GM12865 (cell line): Measurements from ENCODE around the gene MIOX.
A peak's percentile ranks its signal among the peaks of the same experiment; 100 is the strongest.

Experiments
- DNase-seq: peaks from one replicate; pipeline ENCODE4 v3.0.0; 2010; ENCODE audit warnings: low read depth
- H3K4me3 ChIP-seq: 2 replicates; pipeline ENCODE4 v1.5.1; 2011; ENCODE audit warnings: mild to moderate bottlenecking, low read depth, low read length, control low read depth
- TF ChIP-seq, protein P1 (sequence below): IDR thresholded peaks from 2 replicates; pipeline ENCODE4 v1.5.1; 2011; ENCODE audit warnings: low read length, control low read depth, low read depth, inconsistent platforms; ENCODE audit not compliant: insufficient read depth; ENCODE audit errors: missing control alignments

The MIOX gene

DNA sequence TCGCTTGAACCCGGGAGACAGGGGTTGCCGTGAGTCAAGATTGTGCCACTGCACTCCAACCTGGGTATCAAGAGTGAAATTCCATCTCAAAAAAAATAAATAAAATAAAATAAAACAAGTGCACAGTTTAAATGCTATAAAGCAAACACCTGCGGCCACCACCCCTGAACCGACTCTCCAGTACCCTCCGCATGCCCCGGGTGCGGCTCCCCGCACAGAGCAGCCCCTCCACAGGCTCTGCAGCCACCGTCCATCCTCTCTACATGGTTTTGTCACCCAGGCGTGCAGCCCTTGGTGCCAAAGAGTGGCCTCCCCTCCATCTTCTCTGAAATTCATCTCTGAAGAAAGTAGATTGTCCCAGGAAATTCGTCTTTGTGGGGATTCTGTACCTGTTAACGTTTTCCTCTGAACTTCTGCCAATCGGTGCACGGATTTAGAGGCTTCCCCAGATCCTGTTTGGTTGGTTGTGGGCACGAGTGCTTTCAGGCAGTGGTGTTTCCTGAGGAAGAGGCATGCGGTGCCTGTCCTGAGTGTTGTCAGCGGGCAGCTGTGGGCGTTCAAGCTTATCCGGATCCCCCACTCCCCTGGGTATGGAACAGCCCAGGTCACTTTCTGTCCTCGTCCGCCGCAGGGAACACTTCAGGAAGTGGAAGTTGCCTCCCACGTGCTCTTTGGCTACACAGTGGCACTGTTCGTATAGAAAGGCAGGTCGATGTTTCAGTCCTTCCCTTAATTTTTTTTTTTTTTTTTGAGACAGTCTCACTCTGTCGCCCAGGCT is 4.1 kb downstream of the MIOX start:
- TF ChIP-seq, protein P1, sequence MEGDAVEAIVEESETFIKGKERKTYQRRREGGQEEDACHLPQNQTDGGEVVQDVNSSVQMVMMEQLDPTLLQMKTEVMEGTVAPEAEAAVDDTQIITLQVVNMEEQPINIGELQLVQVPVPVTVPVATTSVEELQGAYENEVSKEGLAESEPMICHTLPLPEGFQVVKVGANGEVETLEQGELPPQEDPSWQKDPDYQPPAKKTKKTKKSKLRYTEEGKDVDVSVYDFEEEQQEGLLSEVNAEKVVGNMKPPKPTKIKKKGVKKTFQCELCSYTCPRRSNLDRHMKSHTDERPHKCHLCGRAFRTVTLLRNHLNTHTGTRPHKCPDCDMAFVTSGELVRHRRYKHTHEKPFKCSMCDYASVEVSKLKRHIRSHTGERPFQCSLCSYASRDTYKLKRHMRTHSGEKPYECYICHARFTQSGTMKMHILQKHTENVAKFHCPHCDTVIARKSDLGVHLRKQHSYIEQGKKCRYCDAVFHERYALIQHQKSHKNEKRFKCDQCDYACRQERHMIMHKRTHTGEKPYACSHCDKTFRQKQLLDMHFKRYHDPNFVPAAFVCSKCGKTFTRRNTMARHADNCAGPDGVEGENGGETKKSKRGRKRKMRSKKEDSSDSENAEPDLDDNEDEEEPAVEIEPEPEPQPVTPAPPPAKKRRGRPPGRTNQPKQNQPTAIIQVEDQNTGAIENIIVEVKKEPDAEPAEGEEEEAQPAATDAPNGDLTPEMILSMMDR: no peak
- DNase-seq: no peak

GRCh38 chr22:50497093-50497492 is 10.4 kb downstream of the MIOX start:
- TF ChIP-seq, protein P1: no peak
- no peak overlapping the region for H3K4me3 ChIP-seq
- DNase-seq: no peak

More for the DNA sequence above, 4.1 kb downstream of the MIOX start:
- no peak overlapping the region for H3K4me3 ChIP-seq

GRCh38 chr22:50498322-50498890 is 11.7 kb downstream of the MIOX start:
- H3K4me3 ChIP-seq: no peak overlapping the region
- DNase-seq: peak; percentile 74
- TF ChIP-seq, protein P1: peak; percentile 70

DNA sequence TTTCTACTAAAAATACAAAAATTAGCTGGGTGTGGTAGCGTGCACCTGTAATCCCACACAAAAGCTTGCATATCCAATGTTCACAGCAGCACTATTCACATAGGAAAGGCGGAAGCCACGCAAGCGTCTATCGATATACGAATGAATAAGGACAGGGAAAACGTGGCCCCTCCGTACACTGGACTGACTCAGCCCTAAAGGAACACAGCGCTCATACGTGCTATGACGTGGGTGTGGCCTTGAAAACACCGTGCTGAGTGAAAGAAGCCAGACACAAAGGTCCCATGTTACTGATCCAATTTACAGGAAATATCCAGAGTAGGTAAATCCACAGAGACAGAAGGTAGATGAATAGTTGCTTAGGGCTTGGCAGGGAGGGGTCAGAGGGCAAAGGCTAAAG is 13.8 kb downstream of the MIOX start:
- no peak overlapping the region for H3K4me3 ChIP-seq
- TF ChIP-seq, protein P1: no peak
- DNase-seq: no peak

GRCh38 chr22:50502096-50502495 is 15.4 kb downstream of the MIOX start:
- DNase-seq: no peak
- TF ChIP-seq, protein P1: no peak
- no peak overlapping the region for H3K4me3 ChIP-seq

DNA sequence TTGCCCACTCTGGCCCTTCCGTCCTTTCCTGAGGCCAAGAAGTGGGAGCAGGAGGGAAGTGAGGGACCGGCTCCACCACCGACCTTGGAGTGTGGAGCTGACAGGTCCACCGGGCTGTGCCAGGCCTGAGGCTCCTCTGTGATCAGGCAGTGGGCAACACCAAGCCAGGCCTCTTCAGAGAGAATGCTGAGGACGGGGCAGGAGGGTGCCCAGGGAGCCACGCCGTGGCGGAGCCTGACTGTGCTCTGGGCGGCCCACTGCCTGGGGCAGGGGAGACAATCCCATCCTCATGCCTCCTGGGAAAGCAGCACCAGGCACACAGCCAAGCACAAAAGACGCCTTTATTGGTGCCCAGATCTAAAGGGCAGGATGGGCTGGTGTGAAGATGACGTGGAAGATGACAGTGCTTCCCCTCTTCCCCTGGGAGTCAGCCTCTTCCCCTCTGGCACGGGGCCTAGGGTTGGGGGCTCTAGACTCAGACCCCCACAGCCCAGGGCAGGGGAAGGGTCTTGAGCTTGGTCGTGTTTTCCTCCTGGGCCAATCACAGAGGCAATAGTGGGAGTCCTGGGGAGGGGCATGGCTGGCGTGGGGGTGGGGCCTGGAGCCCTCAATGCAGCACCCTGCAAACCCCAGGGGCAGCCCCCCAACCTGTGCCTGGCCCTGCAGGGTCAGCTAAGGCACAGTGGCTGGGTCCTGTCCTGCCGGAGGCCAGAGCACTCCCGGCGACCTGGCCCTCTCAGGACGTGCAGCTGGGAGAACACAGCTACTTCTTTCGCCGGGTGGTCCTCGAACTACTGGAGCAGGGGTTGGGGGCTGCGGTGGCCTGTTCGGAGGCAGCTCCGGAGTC is 16.2 kb downstream of the MIOX start:
- DNase-seq: no peak
- TF ChIP-seq, protein P1: no peak
- no peak overlapping the region for H3K4me3 ChIP-seq
